HepG2 (cell line): Measurements from ENCODE around the gene S100A16. TPM values are rescaled to one million over a fixed set of nuclear protein-coding genes. Genes with fewer than 3 reads are reported as not detected.

ENCODE experiments used
- ARHGAP35 ChIP-seq: sonication (generic); formaldehyde crosslinking; IDR thresholded peaks from 2 replicates; pipeline ENCODE4 v1.9.0; 2022; ENCODE audit warnings: mild to moderate bottlenecking, inconsistent platforms, moderate library complexity, missing genetic modification reagents, borderline replicate concordance
- EHMT2 ChIP-seq: fragments of 200-600 bp; sonication (generic); IDR thresholded peaks from 2 replicates; pipeline ENCODE4 v1.7.0; 2017; ENCODE audit warnings: antibody characterized with exemption, low read depth, low read length, borderline replicate concordance
- FLYWCH1 ChIP-seq: sonication (generic); formaldehyde crosslinking; IDR thresholded peaks from 2 replicates; pipeline ENCODE4 v1.8.1; 2023; ENCODE audit warnings: mild to moderate bottlenecking, missing genetic modification reagents
- FOXO1 ChIP-seq: sonication (generic); formaldehyde crosslinking; IDR thresholded peaks from 2 replicates; pipeline ENCODE4 v1.4.0; 2020; ENCODE audit warnings: missing genetic modification reagents
- GPN1 ChIP-seq: sonication (generic); formaldehyde crosslinking; IDR thresholded peaks from 2 replicates; pipeline ENCODE4 v1.5.1; 2020; ENCODE audit warnings: missing genetic modification reagents, borderline replicate concordance
- HNRNPUL1 ChIP-seq: fragments of 200-400 bp; formaldehyde crosslinking; IDR thresholded peaks from 2 replicates; pipeline ENCODE4 v1.6.1; 2017; ENCODE audit warnings: low read depth, mild to moderate bottlenecking, low read length, moderate library complexity
- MAF1 ChIP-seq: sonication (generic); formaldehyde crosslinking; IDR thresholded peaks from 2 replicates; pipeline ENCODE4 v1.5.0; 2020; ENCODE audit warnings: missing genetic modification reagents, borderline replicate concordance
- MED8 ChIP-seq: sonication (generic); formaldehyde crosslinking; IDR thresholded peaks from 2 replicates; pipeline ENCODE4 v1.8.1; 2023; ENCODE audit warnings: mild to moderate bottlenecking, missing genetic modification reagents; ENCODE audit not compliant: insufficient replicate concordance
- MXD1 ChIP-seq: sonication (generic); formaldehyde crosslinking; IDR thresholded peaks from 2 replicates; pipeline ENCODE4 v1.4.0; 2020; ENCODE audit warnings: mild to moderate bottlenecking, missing genetic modification reagents
- SNAPC4 ChIP-seq: sonication (generic); formaldehyde crosslinking; IDR thresholded peaks from 2 replicates; pipeline ENCODE4 v1.4.0; 2020; ENCODE audit warnings: mild to moderate bottlenecking, missing genetic modification reagents
- SPEN ChIP-seq: sonication (generic); formaldehyde crosslinking; IDR thresholded peaks from 2 replicates; pipeline ENCODE4 v1.5.1; 2020; ENCODE audit warnings: low read depth, mild to moderate bottlenecking, missing genetic modification reagents
- TBL1XR1 ChIP-seq: fragments of 150-350 bp; IDR thresholded peaks from 2 replicates; pipeline ENCODE4 v1.6.1; 2014; ENCODE audit warnings: borderline replicate concordance, low read length; ENCODE audit not compliant: partially characterized antibody
- USF2 ChIP-seq, 2 experiments: sonication (generic) in 1 of 2; formaldehyde crosslinking in 1 of 2; IDR thresholded peaks; 2 replicates each; pipeline versions ENCODE4 v1.5.1 to v1.6.1; 2011 to 2020; ENCODE audit warnings: borderline replicate concordance in 1 of 2, low read depth in 1 of 2, low read length in 1 of 2, mild to moderate bottlenecking in 1 of 2, missing genetic modification reagents in 1 of 2, moderate library complexity in 1 of 2
- ZBTB38 ChIP-seq: sonication (generic); formaldehyde crosslinking; IDR thresholded peaks from 2 replicates; pipeline ENCODE4 v1.5.1; 2020; ENCODE audit warnings: mild to moderate bottlenecking, missing genetic modification reagents
- ZNF207 ChIP-seq: fragments of 450-650 bp; IDR thresholded peaks from 2 replicates; pipeline ENCODE4 v1.6.1; 2016; ENCODE audit warnings: antibody characterized with exemption, borderline replicate concordance
- ZNF329 ChIP-seq: sonication (generic); formaldehyde crosslinking; IDR thresholded peaks from 2 replicates; pipeline ENCODE4 v1.9.0; 2021; ENCODE audit warnings: low read depth, mild to moderate bottlenecking, missing genetic modification reagents
- ZNF501 ChIP-seq: sonication (generic); formaldehyde crosslinking; IDR thresholded peaks from 2 replicates; pipeline ENCODE4 v1.5.1; 2020; ENCODE audit warnings: mild to moderate bottlenecking, moderate library complexity, missing genetic modification reagents
- ZNF619 ChIP-seq: sonication (generic); formaldehyde crosslinking; IDR thresholded peaks from 2 replicates; pipeline ENCODE4 v1.4.0; 2020; ENCODE audit warnings: mild to moderate bottlenecking, missing genetic modification reagents
- ZNF713 ChIP-seq: sonication (generic); formaldehyde crosslinking; IDR thresholded peaks from 2 replicates; pipeline ENCODE4 v1.4.0; 2020; ENCODE audit warnings: mild to moderate bottlenecking, missing genetic modification reagents
- ZSCAN12 ChIP-seq: sonication (generic); formaldehyde crosslinking; IDR thresholded peaks from 2 replicates; pipeline ENCODE4 v1.9.0; 2021; ENCODE audit warnings: mild to moderate bottlenecking, missing genetic modification reagents
- polyA plus RNA-seq, 8 experiments: library from polyadenylated mRNA; depleted of rRNA in 3 of 8; stranded (reverse) in 7 of 8; unstranded in 1 of 8; fragments of >200 nt; fragmentation: Illumina TruSeq in 4 of 8; extraction: Trizol in 4 of 8; gene quantifications; 2 replicates each; pipeline versions ENCODE4 v1.2.1 to v1.2.3, GENCODE V29; 2011 to 2016; ENCODE audit warnings: low read depth in 4 of 8, missing spikeins in 1 of 8, mixed read lengths in 1 of 8; ENCODE audit not compliant: insufficient read depth in 1 of 8
- total RNA-seq, 5 experiments: library from RNA; depleted of rRNA; stranded (reverse); fragments of >200 nt; fragmentation: Illumina TruSeq; extraction: Trizol; gene quantifications; 2 replicates each; pipeline ENCODE4 v1.2.3, GENCODE V29; 2016; ENCODE audit warnings: low read depth in 1 of 5

S100A16 gene
- total and polyA plus RNA-seq, 2 of the 13 experiments (the other 11 are each of a cell fraction or from before 2014, with no cell fraction given): 46.0 to 195 TPM

GRCh38 chr1:153658400-153659174, 45.6 kb upstream of the S100A16 start, which contains the start of gene SNAPIN (continued):
- TF ChIP-seq FLYWCH1 (no peak), ZNF501 (CRISPR knock-in tag) (peak; percentile 58; the same call in 1 of the 2 replicates), ARHGAP35 (no peak; the same call in 1 of the 2 replicates), EHMT2 (no peak), MAF1 (peak; percentile 68; the same call in 1 of the 2 replicates), FOXO1 (CRISPR knock-in tag) (peak; percentile 45; the same call in 1 of the 2 replicates), ZBTB38 (peak; percentile 80; the same call in 1 of the 2 replicates), TBL1XR1 (no peak), ZNF207 (no peak), SPEN (peak; percentile 75), SNAPC4 (CRISPR knock-in tag) (peak; percentile 93), MED8 (CRISPR knock-in tag) (peak; percentile 74), MXD1 (peak; percentile 68; the same call in 1 of the 2 replicates), ZNF713 (no peak), ZSCAN12 (0 out of 2 replicates have a peak, but pooled peaks have one; percentile 42), GPN1 (CRISPR knock-in tag) (no peak), USF2 (IDR thresholded peaks at IDR 0.05; ENCODE audit: low read depth, low read length) (no peak), USF2 (CRISPR knock-in tag; IDR thresholded peaks at IDR 0.05; ENCODE audit: borderline replicate concordance) (no peak), ZNF329 (peak; percentile 64; the same call in 1 of the 2 replicates), ZNF619 (CRISPR knock-in tag) (0 out of 2 replicates have a peak, but pooled peaks have one; percentile 18), HNRNPUL1 (no peak)
